ENCODE results near the gene TMSB10. TPM values are rescaled to one million over a fixed set of nuclear protein-coding genes. Genes with fewer than 3 reads are reported as not detected.

TMSB10 gene
- total RNA-seq, 2 experiments from 2014 or later: 5,491 to 5,845 TPM

DNA sequence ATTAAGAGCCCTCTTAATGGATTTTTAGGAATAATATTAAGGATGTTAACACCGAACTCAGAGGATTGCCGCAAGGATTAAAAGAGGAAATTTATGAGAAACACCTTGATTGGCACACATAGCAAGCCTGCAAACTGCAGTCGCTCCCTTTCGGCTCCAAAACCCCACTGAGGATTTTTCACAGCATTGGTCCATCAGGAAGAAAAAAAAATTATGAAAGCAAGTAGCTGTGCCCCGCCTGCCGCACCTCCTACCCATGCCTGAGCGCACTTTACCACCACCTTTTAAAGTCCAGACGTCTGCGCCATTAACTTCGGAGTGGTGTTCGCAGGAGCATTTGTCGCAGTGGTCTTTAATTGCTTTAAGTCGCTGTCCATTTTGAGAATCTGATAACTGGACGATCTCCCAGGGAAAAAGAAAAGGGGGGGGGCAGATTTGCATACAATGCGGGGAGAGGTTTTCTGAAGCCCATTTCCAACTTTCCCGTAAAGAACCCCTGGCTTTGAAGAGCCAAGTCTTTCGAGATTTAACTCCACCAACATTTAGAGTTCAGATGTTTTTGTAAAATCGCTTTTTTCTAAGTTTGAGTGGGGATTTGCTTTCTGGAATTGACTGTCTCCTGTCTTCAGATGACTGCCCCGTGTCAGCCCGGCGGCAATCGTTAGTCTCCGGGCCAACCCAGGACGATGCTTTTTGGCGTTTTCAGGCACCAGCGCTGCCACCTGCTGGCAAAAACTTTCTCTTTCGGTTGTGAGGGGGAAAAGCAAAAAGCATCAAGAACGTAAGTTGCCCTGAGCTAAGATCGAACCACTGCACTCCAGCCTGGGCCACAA lies 23.7 kb upstream of the TMSB10 start:
- CTCF ChIA-PET: interaction anchor here (0.5 to 9.5 kb wide), 23 partner anchors 9 to 421 kb away, joined by 3 to 69 read pairs (median 4); no protein-coding TSS in a partner anchor
- H3K9me3 Mint-ChIP-seq: no peaks in the 10 kb centered on the region
- peaks cover 19% of the 10 kb centered on the region for H3K36me3 Mint-ChIP-seq (ENCODE audit: low read depth)
- H3K27ac Mint-ChIP-seq: peak overlapping the region; percentile 98
- peaks cover 65% of the 10 kb centered on the region for H3K4me1 Mint-ChIP-seq
- POLR2A ChIA-PET: interaction anchor here (0.6 to 1.8 kb wide), 5 partner anchors 17 to 44 kb away, joined by 3 to 13 read pairs (median 4); partner anchors contain the start of gene TMSB10
- no peaks in the 10 kb centered on the region for H3K27me3 Mint-ChIP-seq
- peak overlapping the region; percentile 97 for H3K4me3 Mint-ChIP-seq
- peak; percentile 90 for DNase-seq

DNA sequence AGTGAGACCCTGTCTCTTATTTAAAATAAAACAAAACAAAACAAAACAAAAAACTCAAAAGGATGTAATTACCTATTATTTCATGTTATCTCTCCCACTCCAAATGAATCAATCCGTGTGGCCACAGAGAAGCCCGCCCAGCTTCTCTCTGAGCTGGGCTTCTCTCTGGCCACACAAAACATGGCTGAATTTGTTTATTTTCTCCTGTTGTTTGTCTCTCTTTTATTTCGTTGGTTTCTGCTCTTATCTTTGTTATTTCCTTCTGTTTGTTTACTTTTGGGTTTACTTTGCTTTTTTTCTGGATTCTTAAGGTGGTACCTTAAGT lies 23.1 kb upstream of the TMSB10 start:
- Mint-ChIP-seq H3K4me1 (peaks cover 65% of the 10 kb centered on the region), H3K36me3 (ENCODE audit: low read depth) (peaks cover 16% of the 10 kb centered on the region), H3K4me3 (peak overlapping the region; percentile 97), H3K27me3 (no peaks in the 10 kb centered on the region), H3K9me3 (no peaks in the 10 kb centered on the region), H3K27ac (peak overlapping the region; percentile 98)
- DNase-seq: no peak
- POLR2A ChIA-PET: interaction anchor here (0.6 to 1.8 kb wide), 4 partner anchors 16 to 43 kb away, joined by 3 to 13 read pairs (median 6); partner anchors contain the start of gene TMSB10
- CTCF ChIA-PET: interaction anchor here (0.6 to 9.5 kb wide), 18 partner anchors 8 to 421 kb away, joined by 3 to 69 read pairs (median 4); no protein-coding TSS in a partner anchor

DNA sequence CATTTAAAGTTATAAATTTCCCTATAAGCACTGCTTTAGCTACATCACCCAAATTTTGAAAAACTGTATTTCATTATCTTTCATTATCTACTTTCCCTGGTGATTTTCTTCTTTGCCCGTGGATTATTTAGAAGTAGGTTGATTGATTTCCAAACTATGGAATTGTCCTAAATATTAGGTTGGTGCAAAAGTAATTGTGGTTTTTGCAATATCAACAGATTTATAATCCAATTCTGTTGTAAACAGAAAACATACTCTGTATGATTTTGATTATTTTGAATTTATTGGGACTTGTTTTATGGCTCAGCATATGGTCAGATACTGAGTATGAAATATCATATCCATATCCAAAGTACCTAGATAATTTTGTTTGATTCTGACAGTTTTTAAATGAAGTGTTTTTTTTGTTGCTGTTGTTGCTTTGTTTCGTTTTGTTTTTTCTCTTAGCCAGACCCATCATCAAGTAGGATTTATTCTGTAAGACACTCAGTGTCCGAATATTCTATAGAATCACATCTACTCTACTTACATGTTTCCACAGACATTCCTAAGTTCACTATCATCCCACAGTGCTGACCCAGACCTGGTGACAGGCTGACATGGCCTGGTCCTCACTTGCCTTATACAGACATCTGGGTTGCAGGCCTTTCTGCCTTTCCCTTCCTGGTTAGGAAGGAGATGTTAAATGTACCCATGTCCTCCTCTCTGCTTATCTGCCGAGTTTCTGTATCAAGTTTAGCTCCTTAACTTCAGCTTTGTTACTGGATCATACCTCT lies 22.5 kb upstream of the TMSB10 start:
- Mint-ChIP-seq H3K36me3 (ENCODE audit: low read depth) (peaks cover 10% of the 10 kb centered on the region), H3K27ac (peak overlapping the region; percentile 98), H3K4me3 (peak overlapping the region; percentile 97), H3K4me1 (peaks cover 65% of the 10 kb centered on the region), H3K27me3 (no peaks in the 10 kb centered on the region), H3K9me3 (no peaks in the 10 kb centered on the region)
- no peak for DNase-seq
- ChIA-PET POLR2A (interaction anchor here (0.6 to 1.8 kb wide), 4 partner anchors 16 to 43 kb away, joined by 3 to 13 read pairs (median 6); partner anchors contain the start of gene TMSB10), CTCF (interaction anchor here (0.6 to 9.5 kb wide), 19 partner anchors 8 to 422 kb away, joined by 3 to 69 read pairs (median 4); no protein-coding TSS in a partner anchor)

DNA sequence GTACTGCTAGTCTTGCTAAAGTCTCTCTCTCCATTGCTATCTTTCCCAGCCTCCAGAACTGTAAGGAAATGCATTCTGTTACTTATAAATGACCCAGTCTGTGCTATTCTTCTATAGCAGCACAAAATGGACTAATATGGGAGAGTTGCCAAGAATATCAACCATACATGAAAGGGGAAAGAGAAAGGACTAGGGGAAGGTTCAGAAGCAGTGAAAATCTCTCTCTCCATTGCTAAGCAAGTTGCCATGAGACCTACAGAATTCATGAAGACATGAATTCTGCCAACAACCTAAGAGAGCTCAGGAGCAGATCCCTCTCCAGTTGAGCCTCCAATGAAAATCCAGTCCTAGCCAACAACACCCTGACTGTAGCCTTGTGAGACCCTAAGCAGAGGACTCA lies 21.0 kb upstream of the TMSB10 start:
- no peaks in the 10 kb centered on the region for H3K9me3 Mint-ChIP-seq
- CTCF ChIA-PET: interaction anchor here (1.2 to 6.6 kb wide), 3 partner anchors 14 to 41 kb away, joined by 3 to 56 read pairs (median 4); no protein-coding TSS in a partner anchor
- H3K4me1 Mint-ChIP-seq: peaks cover 66% of the 10 kb centered on the region
- no peak overlapping the region for H3K4me3 Mint-ChIP-seq
- peaks cover 5% of the 10 kb centered on the region for H3K36me3 Mint-ChIP-seq (ENCODE audit: low read depth)
- POLR2A ChIA-PET: no interaction called here
- H3K27me3 Mint-ChIP-seq: no peaks in the 10 kb centered on the region
- no peak for DNase-seq
- H3K27ac Mint-ChIP-seq: no peak overlapping the region

DNA sequence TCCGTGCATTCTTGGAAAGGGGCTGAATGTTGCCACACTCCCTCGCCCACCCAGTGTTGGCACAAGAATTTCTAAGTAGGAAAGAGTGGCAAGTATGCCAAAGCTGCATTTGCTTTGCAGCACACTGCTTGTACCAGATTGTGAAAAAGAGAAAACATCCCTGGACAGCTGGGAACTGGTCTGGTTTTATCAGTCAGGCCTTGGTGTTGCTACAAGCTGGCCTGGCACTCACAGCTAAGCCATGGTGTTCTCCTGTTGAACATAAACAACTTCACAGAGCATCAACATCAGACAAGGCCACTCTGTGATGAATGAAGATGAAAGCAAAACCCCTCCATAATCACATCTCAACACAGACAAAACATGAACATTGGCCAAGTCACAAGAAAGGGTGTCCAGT lies 20.3 kb upstream of the TMSB10 start:
- Mint-ChIP-seq H3K27me3 (no peaks in the 10 kb centered on the region), H3K4me3 (no peak overlapping the region), H3K4me1 (peaks cover 71% of the 10 kb centered on the region), H3K9me3 (no peaks in the 10 kb centered on the region), H3K27ac (no peak overlapping the region), H3K36me3 (ENCODE audit: low read depth) (peaks cover 2% of the 10 kb centered on the region)
- CTCF ChIA-PET: interaction anchor here (2.0 to 6.6 kb wide), 2 partner anchors 13 to 41 kb away, joined by 4 to 56 read pairs; no protein-coding TSS in a partner anchor
- DNase-seq: no peak
- POLR2A ChIA-PET: no interaction called here

DNA sequence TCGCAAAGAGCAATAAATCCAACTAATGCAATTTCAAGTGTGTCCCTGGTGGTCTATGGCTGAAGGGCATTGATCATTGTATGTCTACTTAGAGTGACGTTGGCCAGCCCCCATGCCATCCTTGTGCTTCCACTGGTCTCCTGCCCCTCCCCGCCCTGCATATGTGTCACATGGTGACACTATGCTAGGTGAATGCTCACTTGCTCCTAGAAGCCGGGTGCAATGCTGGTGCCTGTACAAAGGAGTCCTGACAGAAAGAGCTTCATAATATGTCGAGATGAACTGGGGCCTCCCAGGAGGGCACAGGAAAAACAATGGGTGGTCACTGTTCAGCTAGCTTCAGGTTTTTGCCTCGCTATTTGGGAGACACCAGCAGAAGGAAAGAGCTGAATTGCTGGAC lies 18.7 kb upstream of the TMSB10 start:
- Mint-ChIP-seq H3K4me1 (peaks cover 82% of the 10 kb centered on the region), H3K27me3 (no peaks in the 10 kb centered on the region)

DNA sequence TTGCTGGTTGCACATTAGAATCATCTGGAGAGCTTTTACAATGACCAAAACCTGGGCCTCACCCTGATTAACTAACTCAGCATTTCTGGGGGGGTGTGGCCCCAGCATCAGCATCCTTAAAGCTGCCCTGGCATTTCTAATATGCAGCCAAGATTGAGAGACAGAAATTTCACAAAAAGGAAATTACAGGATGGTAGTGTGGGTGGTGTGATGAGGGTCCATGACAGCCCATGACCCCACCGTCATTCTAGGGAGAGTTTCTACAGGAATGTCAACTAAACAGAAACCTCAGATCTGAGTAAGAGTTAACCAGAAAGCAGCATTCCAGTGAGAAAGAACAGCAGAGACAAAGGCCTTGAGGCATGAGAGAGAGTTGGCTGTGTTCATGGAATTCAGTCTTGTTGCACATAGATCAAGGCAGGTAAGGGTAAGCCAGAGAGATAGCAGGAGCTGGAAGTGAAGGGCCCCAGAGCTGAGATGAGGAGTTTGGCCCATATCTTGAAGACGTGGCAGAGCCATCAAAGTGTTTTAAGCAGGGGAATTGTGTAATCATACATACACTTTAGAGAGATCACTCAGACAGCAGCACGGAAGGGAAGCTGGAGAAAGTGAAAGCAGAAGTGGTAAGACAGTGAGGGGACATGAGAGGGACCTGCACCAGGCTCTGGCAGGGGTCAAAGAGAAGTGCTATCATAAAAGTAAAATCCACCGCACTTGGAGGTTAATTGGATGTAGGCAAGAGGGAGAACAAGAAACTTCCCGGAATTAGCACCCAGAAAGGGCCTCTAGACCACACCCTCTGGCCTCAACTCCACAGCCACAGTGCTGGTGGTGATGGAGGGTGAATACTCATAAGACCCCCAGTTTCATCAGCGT lies 16.8 kb upstream of the TMSB10 start:
- H3K9me3 Mint-ChIP-seq: no peaks in the 10 kb centered on the region
- peak overlapping the region; percentile 68 for H3K4me3 Mint-ChIP-seq
- H3K36me3 Mint-ChIP-seq (ENCODE audit: low read depth): no peaks in the 10 kb centered on the region
- ChIA-PET POLR2A (interaction anchor here (1.6 kb wide), 1 partner anchor 18 kb away, joined by 9 read pairs; no protein-coding TSS in a partner anchor), CTCF (interaction anchor here (0.7 to 6.6 kb wide), 9 partner anchors 9 to 429 kb away, joined by 3 to 56 read pairs (median 4); partner anchors contain the start of genes SUCLG1 and TMSB10)
- H3K27ac Mint-ChIP-seq: peak overlapping the region; percentile 96
- peak; percentile 76 for DNase-seq
- H3K27me3 Mint-ChIP-seq: no peaks in the 10 kb centered on the region
- H3K4me1 Mint-ChIP-seq: peaks cover 69% of the 10 kb centered on the region

More for the DNA sequence above, 18.7 kb upstream of the TMSB10 start:
- ChIA-PET POLR2A (no interaction called here), CTCF (interaction anchor here (0.7 to 6.6 kb wide), 5 partner anchors 9 to 178 kb away, joined by 3 to 56 read pairs (median 3); no protein-coding TSS in a partner anchor)
- no peak for DNase-seq
- Mint-ChIP-seq H3K36me3 (ENCODE audit: low read depth) (no peaks in the 10 kb centered on the region), H3K9me3 (no peaks in the 10 kb centered on the region), H3K27ac (peak overlapping the region; percentile 96), H3K4me3 (no peak overlapping the region)

DNA sequence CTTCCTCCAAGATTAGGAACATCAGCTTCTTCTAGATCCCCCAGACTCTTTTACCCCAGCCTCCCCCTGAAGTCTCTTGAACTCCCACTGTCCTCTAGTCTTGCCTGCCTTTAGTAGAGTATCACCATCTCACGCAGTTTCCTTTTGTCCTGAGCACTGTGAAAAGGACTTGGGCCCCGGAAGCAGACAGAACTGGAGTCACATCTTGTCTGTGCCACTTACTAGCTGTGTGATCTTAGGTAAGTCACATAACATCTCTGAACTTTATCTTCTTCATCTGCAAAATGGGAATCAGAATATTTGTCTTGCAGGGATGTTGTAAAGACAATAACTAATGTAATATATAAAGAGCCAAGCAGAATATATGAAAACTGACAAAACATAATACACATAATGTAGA lies 16.1 kb upstream of the TMSB10 start:
- no peaks in the 10 kb centered on the region for H3K36me3 Mint-ChIP-seq (ENCODE audit: low read depth)
- no peak for DNase-seq
- peak overlapping the region; percentile 68 for H3K4me3 Mint-ChIP-seq
- peaks cover 69% of the 10 kb centered on the region for H3K4me1 Mint-ChIP-seq
- peak overlapping the region; percentile 96 for H3K27ac Mint-ChIP-seq
- no peaks in the 10 kb centered on the region for H3K27me3 Mint-ChIP-seq
- CTCF ChIA-PET: interaction anchor here (0.6 to 6.6 kb wide), 11 partner anchors 9 to 108 kb away, joined by 3 to 56 read pairs (median 4); partner anchors contain the start of gene TMSB10
- POLR2A ChIA-PET: interaction anchor here (1.6 kb wide), 1 partner anchor 17 kb away, joined by 9 read pairs; no protein-coding TSS in a partner anchor
- H3K9me3 Mint-ChIP-seq: no peaks in the 10 kb centered on the region

DNA sequence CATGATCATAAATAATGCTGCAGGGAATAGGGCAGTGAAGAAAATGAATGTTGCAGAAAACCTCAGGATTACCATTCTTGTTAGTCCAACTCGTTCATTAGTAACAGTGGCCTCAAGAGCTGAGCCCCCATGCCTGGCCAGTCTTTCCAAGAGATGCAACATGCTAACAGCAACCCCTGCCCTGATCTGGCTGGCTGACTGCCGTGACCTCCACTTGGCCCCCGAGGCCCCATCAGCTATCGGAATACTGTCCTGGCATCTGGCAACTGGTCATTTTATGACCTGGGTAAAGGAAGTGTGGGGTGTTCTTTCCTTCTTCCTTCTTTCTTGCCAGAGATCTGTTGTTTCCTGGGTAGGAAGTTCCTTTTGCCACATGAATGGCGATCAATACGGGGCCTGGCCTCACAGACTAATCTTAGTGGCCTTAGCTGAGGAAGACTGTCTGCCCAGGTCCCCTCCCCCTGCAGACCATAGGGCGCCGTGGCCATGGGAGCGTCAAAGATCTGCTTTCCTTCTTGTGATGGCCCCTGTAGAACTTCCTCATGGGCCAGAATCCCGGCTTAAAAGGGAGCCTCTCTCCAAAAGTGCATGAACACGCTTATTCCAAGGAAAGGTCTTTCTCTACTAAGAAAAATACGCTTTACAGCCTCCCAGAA lies 14.0 kb upstream of the TMSB10 start:
- CTCF ChIA-PET: interaction anchor here (0.6 to 1.6 kb wide), 3 partner anchors 9 to 49 kb away, joined by 3 to 4 read pairs (median 4); no protein-coding TSS in a partner anchor
- DNase-seq: no peak
- Mint-ChIP-seq H3K36me3 (ENCODE audit: low read depth) (no peaks in the 10 kb centered on the region), H3K4me1 (peaks cover 75% of the 10 kb centered on the region), H3K27me3 (no peaks in the 10 kb centered on the region), H3K9me3 (no peaks in the 10 kb centered on the region), H3K4me3 (no peak overlapping the region), H3K27ac (no peak overlapping the region)
- POLR2A ChIA-PET: interaction anchor here (0.6 kb wide), 1 partner anchor 15 kb away, joined by 4 read pairs; no protein-coding TSS in a partner anchor

DNA sequence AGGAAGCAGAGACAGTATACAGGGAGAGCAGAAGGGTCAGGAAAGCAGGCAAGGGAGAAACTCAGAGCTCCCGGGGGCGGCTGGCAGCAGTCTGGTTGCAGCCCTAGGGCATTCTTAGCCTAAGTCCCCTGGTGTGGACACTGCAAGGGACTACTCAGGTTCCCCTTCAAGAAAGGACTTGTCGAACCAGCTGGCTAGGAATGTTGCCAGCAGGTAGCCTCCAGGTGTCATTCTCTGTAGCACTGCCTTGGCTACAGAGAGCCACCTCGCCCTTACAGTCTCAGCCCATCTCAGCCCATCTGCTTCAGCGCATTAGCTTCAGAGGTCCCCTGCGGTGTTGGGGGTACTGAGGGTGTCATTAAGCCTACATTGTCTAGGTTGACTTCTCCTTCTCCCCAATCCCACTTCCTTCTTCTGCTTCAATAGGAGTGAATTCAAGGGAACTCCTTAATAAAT lies 11.3 kb upstream of the TMSB10 start:
- Mint-ChIP-seq H3K27me3 (no peaks in the 10 kb centered on the region), H3K4me1 (peaks cover 70% of the 10 kb centered on the region), H3K4me3 (peak overlapping the region; percentile 2), H3K36me3 (ENCODE audit: low read depth) (peaks cover 3% of the 10 kb centered on the region), H3K27ac (peak overlapping the region; percentile 80), H3K9me3 (no peaks in the 10 kb centered on the region)
- DNase-seq: no peak
- ChIA-PET POLR2A (interaction anchor here (0.8 kb wide), 2 partner anchors 29 to 31 kb away, joined by 3 read pairs; no protein-coding TSS in a partner anchor), CTCF (interaction anchor here (1.2 to 2.4 kb wide), 4 partner anchors 11 to 32 kb away, joined by 3 to 19 read pairs (median 7); partner anchors contain the start of gene TMSB10)
